ENCODE measurements around the gene BUB1B. TPM values are rescaled to one million over a fixed set of nuclear protein-coding genes. Genes with fewer than 3 reads are reported as not detected.
"Not testable (repeated sequence)": the region's sequence is repeated elsewhere in the genome, so short reads cannot be mapped to it uniquely, and the experiment has no call there.

The BUB1B gene
- total RNA-seq, 1 donor from 2014 or later = 1.7 TPM

DNA sequence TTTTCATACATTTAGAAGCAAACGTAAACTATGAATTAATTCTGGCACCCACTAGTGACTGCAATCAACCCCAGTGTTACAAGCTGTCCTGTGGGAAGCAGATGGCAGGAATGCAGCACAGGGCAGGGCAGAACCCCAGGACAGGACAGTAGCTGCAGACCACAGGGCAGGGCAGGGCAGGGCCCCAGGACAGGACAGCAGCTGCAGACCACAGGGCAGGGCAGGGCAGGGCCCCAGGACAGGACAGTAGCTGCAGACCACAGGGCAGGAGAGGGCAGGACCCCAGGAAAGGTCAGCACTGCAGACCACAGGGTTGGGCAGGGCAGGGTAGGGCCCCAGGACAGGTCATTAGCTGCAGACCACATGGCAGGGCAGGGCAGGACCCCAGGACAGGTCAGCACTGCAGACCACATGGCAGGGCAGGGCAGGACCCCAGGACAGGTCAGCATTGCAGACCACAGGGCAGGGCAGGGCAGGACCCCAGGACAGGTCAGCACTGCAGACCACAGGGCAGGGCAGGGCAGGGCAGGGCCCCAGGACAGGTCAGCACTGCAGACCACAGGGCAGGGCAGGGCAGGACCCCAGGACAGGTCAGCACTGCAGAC lies 24.9 kb upstream of the BUB1B start:
- ATAC-seq; intact Hi-C loops (cut with micrococcal nuclease); DNase-seq: not testable (repeated sequence)

GRCh38 chr15:40136470-40137302 lies 24.2 kb upstream of the BUB1B start:
- intact Hi-C loops (cut with micrococcal nuclease) = no loop called here
- ATAC-seq (no peak), DNase-seq (no peak)

DNA sequence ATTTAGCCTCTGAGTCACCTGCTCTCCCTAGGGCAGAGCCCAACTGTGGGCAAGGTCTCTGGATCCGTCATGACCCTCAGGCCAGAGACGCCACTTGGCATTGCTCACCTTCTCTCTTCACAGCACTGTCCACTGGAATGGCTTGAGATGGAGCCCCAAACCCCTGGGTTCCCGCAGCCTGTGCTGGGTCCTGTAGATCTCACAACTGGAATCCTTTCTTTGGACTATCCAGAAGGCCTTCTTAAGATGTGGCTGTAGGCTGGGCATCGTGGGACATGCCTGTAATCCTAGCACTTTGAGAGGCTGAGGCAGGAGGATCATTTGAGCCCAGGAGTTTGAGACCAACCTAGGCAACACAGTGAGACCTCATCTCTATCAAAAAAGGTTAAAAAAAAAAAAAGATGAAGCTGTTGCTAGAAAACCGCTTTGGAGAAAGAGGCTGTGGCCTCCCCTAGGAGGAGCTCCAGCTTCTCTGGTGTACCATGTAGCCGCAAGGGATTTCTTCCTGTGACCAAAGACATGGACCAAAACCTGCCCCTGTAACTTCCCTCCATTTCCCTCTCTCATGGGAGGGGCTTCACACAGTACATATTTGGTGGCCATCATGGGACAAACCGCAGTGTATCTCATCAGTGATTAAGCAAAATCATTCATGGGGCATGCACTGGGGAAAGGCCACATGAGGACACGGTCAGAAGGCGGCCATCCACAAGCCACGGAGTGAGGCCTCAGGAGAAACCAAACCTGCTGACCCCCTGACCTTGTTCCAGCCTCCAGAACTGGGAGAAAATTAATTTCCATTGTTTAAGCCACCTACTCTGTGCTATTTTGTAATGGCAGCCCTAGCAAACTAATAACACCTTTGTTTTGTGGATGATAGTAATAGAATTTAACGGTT lies 23.3 kb upstream of the BUB1B start:
- intact Hi-C loops (cut with micrococcal nuclease) = no loop called here
- ATAC-seq (no peak), DNase-seq (no peak)

- ATAC-seq; intact Hi-C loops (cut with micrococcal nuclease); DNase-seq: not testable (repeated sequence)
Measured at GRCh38 chr15:40138201-40138570, 22.7 kb upstream of the BUB1B start.

DNA sequence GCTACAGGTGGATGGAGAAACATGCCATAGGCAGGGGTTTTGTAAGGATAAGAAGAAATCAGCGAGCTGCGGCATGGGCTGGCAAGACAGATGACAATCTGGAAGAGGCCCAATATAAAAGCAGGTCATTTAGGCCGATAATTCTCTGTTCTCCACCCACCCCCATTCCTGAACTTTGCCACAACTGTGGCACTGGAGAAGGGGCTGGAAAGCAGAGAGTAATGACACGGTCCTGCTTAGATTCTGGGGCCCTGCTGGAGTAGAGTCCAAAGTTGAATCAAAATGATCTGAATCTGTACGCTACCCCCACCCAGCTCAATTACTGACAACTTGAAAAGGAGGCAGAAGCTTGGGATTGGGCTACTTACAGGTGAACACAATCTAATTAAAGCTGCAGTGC lies 18.4 kb upstream of the BUB1B start:
- ATAC-seq (no peak), DNase-seq (no peak)
- intact Hi-C loops (cut with micrococcal nuclease) = no loop called here

DNA sequence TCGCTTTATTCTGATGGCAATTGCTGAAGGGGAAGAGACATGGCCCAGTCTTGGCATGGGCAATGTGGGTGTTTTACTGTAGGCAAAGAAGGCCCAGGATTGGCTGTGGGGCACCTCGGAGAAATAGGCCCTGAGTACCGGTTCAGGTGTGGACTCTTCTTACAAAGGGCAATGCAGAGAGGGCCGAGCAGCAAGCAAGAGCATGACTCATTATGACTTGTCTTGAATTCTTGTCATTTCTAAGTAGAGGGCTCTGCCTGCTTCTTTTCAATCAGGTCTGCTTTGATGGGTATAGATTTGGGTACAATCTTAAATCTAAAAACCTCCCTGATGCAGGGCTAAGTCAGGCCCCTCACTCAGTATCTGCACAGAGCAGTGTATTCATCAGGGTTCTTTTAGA lies 14.8 kb upstream of the BUB1B start:
- intact Hi-C loops (cut with micrococcal nuclease) = no loop called here
- DNase-seq (no peak), ATAC-seq (no peak)

GRCh38 chr15:40149339-40149738 lies 11.5 kb upstream of the BUB1B start:
- intact Hi-C loops (cut with micrococcal nuclease) = no loop called here
- ATAC-seq (no peak), DNase-seq (no peak)

GRCh38 chr15:40150163-40150925 lies 10.5 kb upstream of the BUB1B start:
- intact Hi-C loops (cut with micrococcal nuclease) = no loop called here
- no peak for ATAC-seq
- DNase-seq = no peak

DNA sequence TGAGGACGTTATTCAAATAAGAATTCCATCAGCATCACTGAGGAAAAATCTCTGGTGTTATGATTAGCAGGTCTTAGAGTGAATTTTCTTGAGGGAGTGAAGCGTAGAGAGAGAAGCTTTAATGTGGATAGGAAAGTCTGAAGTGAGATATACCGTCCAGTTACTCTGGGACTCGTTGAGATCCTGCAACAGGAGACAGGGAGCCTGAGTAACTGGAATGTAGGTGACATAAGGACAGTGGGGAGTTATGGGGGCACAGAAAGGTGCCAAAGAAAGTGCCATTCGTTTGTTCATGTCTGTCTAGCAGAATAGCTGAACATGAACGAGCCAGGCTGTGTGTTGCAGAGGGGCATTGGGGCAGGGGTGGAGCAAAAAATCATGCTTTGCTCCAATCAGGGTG lies 9.4 kb upstream of the BUB1B start:
- ATAC-seq (no peak), DNase-seq (no peak)
- intact Hi-C loops (cut with micrococcal nuclease) = no loop called here

DNA sequence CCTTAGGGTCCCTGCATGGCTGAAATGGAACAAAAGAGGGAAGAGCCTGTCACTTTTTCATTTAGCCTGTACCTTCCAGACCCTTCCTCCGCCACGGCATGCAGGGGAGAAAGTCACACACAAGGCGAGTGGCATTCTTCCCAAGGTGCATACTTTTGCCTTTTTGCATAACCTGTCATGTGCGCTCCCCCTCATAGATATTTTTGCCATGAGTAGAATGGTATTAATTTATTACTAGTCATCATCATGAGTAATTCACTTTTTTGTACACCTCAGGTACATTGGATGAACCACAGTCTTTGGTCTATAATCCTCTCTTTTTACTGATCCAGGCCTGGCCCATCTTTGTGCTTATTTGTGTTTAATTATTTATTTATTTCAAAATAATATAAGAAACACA lies 8.9 kb upstream of the BUB1B start:
- ATAC-seq (no peak), DNase-seq (no peak)
- intact Hi-C loops (cut with micrococcal nuclease) = no loop called here

- ATAC-seq; DNase-seq; intact Hi-C loops (cut with micrococcal nuclease): not testable (repeated sequence)
Measured at GRCh38 chr15:40154821-40155220, 6.0 kb upstream of the BUB1B start.

GRCh38 chr15:40155270-40155910 lies 5.5 kb upstream of the BUB1B start:
- intact Hi-C loops (cut with micrococcal nuclease) = no loop called here
- no peak for ATAC-seq
- no peak for DNase-seq

DNA sequence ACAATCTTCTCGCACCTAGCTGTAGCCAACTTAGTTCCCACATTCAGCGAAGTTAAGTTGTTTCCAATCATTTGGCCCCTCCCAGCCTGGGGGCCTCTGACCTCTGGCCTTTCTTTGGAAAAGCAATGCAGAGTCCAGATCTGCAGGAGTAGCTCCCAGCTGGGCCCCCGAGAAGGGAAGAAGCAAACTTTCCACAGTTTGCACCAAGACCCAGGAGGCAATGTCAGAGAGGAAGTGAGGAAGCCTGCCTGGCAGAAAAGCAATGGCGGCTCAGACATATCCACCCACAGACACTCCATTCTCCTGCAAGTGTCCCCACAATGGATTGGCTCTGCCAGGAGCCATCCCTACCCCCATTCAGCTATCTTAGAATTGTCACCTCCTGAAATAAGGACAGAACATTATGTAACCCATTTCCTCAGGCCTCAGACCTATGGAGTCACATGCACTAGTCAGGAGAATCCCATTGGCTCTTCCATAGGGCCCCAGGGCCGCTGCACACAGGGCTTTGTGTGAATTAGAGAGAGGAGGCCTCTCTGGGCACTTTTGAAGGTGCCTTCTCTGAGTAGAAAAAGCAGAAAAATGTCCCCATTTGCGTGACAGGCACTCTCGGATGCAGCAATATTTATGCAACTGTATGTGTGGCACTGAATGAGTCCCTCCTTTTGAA lies 3.0 kb upstream of the BUB1B start:
- ATAC-seq (no peak), DNase-seq (no peak)
- intact Hi-C loops (cut with micrococcal nuclease) = no loop called here

DNA sequence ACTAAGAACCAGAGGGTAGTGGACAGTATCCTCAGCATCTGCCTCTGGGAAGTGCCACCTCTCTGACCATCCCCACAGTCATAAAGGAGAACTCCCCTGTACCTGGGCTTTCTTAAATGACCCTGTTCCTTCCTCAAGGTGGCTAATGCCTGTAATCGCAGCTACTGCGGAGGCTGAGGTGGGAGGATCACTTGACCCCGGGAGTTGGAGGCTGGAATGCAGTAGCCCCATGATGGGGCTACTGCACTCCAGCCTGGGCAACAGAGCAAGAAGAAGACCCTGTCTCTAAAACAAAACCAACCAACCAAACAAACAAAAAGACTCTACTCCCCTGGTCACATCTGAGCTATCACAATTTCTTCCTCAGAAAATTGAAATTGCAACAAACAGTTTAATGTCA lies 848 bp upstream of the BUB1B start:
- intact Hi-C loops (cut with micrococcal nuclease) = no loop called here
- ATAC-seq (no peak), DNase-seq (no peak)

- DNase-seq (no peak), ATAC-seq (no peak)
- intact Hi-C loops (cut with micrococcal nuclease) = no loop called here
Measured at GRCh38 chr15:40161693-40162391, 973 bp downstream of the BUB1B start.

DNA sequence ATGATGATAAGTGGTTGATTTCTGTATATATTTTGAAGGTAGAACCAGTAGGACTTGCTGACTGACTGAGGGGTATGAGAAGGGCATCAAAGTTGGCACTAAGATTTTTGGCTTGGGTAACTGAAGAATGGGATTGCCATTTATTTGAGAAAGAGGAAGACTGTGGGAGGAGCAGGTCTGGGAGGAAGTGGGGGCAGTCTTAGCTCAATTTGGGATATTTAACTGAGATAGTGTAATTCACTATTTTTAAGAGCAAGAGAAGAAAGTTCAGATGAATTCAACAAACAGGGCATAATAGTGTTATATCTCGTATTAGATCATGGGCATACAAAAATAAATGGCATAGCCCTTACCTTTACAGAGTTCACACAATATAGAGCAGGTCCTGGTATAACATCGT lies 1.7 kb downstream of the BUB1B start:
- no peak for ATAC-seq
- intact Hi-C loops (cut with micrococcal nuclease) = no loop called here
- no peak for DNase-seq

GRCh38 chr15:40163657-40164416 lies 3.0 kb downstream of the BUB1B start:
- ATAC-seq (no peak), DNase-seq (no peak)
- intact Hi-C loops (cut with micrococcal nuclease) = no loop called here
